ENCODE data around the gene OR11A1.
"Not testable (repeated sequence)": the region's sequence is repeated elsewhere in the genome, so short reads cannot be mapped to it uniquely, and the experiment has no call there.

Gene OR11A1

DNA sequence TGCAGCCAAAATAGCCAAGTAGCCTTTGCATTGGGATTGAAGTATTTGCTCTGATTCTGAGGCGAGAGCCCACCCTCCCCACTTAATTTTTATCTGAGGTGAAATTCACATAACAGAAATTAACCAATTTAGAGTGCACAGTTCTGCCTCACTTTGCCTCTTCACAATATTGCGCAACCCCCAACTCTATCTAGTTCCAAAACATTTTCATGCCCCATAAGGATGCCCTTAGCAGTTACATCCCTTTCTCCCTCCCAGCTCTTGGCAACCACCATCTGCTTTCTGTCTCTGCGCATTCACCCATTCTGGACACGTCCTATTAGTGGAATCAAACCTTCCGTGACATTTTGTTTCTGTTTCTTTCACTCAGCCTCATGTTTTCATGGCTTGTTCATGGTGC lies 21.9 kb upstream of the OR11A1 start:
- DNase-seq (ENCODE audit: low read depth in 2 of 2) = no peak

DNA sequence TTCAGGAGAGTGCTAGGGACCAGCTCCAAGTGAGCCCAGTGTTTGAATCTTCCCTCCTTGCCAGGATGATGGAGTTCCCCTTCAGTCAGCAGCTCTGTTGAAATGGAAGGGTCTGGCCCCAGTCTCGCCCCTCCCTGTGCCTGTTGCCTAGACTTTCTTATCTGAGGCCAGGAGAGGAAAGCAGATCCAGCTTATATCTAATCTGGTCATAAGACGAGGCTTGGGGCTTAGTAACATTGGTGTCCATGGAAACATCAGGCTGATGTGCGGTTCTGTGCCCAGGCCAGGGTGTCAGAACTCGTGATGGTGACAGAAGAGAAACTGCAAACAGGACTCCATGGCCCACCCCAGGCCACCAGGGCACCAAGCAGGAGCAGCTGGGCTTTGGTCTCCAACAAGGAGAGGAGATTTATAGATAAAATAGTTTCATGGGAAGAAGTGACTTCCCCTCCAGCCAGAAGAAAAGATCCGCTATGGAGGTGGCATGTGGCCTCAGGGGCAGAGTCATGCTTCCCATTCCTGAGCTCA lies 21.1 kb upstream of the OR11A1 start:
- no peak for DNase-seq (ENCODE audit: low read depth in 2 of 2)

DNA sequence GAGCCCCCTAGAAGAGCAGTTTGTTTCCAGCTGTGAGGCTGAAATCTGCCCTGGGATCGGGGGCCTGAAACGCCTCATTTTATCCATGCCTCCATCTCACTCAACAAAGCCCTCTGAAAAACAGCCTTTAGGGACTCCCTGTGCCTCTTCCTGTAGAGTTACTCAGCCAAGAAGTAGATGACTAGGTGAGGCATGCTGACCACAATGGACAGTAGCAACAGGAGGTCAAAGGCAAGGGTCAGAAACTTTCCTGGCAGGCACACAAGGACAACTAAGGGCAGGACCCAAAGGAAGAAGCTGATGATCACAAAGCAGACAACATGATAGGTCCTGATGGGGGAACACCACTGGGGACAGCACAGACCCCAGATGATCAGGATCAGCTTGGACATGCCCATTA lies 18.1 kb upstream of the OR11A1 start:
- no peak for DNase-seq (ENCODE audit: low read depth in 2 of 2)

DNA sequence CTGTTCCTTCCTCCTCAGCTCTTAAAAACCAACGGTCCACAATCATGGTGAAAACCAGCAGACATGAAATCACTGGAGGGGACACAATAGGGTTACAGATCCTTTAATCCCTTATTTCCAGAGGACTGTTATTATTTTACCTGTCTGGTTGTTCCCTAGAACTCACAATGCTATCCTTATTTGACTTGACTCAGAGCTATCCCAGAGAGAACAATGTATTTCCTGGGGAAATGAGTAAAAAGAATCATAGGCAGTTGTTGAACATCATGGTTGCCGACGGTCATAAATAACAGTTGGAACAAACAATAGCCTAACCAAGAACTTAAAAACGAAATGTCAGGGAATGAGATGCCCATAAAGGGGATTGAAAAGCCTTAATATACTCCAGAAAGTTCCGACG lies 9.4 kb upstream of the OR11A1 start:
- DNase-seq (ENCODE audit: low read depth in 2 of 2) = no peak

DNA sequence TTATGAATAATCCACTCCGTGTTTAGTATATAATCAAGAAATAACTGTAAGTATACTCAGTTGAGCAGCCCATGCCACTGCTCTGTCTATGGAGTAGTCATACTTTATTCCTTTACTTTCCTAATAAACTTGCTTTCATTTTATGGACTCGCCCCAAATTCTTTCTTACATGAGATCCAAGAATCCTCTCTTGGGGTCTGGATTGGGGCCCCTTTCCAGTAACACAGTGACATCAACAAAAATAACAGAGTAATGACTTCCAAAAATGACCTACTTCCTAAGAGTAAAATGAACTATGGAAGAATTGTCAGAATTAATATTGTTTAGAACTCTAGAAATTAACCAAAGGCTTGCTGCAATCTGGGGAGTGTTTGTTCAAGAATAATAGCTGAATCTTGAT lies 8.9 kb upstream of the OR11A1 start:
- no peak for DNase-seq (ENCODE audit: low read depth in 2 of 2)

DNA sequence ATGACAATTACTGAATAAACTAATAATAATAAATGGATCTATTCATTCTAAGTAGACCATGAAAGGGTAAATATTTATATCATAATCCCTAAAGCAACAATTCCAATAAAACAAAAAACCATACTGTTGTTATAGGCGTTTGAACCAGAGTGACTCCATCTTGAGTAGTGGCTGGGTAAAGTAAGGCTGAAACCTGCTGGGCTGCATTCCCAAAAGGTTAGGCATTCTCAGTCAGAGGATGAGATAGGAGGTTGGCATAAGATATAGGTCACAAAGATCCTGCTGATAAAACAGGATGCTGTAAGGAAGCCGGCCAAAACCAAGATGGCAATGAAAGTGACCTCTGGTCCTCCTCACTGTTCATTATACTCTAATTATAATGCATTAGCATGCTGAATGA lies 8.4 kb upstream of the OR11A1 start:
- no peak for DNase-seq (ENCODE audit: low read depth in 2 of 2)

DNA sequence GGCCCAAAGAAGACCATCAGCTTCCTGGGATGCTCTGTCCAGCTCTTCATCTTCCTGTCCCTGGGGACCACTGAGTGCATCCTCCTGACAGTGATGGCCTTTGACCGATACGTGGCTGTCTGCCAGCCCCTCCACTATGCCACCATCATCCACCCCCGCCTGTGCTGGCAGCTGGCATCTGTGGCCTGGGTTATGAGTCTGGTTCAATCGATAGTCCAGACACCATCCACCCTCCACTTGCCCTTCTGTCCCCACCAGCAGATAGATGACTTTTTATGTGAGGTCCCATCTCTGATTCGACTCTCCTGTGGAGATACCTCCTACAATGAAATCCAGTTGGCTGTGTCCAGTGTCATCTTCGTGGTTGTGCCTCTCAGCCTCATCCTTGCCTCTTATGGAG lies 5.2 kb upstream of the OR11A1 start:
- DNase-seq (ENCODE audit: low read depth in 2 of 2) = no peak

DNA sequence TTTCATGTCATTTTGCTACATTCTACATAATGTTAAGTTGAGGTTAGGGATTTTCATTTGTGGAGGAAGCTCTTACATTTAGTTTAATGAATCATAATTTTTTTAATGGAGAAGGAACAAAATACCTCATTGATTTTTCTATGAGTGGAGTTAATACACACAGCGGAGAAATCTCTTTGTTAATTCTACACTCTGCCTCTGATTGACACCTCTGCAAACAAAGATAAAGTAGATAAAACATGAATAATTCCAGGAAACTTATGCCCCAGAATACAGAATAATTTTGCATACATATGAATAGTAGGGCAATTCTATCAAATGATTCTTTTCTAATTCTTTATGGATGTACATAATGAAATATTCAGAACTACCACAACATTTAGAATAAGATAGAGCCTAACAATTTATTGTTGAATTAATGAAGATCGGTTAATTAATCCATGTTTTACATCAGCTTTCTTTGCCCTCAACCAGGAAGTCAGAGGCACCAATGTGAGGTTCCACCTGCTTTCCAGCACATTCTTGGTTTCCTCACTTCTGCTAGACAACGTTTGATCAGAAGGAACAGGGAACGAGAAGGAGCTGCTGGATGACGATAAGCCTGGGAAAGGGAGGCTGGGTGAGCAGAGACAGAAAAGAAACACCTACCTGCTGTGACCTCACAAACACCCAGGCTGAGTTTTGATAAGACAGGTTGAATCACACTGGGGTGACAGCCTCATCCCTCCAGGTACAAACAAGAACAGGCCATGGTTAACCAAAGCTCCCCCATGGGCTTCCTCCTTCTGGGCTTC lies 4.3 kb upstream of the OR11A1 start:
- DNase-seq (ENCODE audit: low read depth in 2 of 2) = no peak

DNA sequence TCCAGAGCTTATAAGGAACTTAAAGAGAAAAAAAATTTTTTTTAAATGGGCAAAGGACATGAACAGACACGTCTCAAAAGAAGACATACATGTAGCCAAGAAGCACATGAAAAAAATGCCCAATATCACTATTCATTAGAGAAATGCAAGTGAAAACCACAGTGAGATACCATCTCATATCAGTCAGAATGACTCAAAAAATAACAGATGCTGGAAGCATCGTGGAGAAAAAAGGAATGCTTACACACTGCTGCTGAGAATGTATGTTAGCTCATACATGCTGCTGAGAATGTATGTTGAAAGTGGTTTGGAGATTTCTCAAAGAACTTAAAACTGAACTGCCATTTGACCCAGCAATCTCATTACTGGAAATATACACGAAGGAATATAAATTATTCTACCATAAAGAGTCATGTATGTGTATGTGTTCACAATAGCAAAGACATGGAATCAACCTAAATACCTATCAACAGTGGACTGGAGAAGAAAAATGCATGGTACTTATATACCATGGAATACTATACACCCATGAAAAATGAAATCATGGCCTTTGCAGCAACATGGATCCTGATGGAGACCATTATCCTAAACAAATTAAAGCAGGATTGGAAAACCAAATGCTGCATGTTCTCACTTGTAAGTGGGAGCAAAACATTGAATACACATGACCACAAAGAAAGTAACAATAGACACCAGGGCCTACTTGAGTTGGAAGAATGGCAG lies 5.2 kb downstream of the OR11A1 start:
- DNase-seq (ENCODE audit: low read depth in 2 of 2) = no peak

DNA sequence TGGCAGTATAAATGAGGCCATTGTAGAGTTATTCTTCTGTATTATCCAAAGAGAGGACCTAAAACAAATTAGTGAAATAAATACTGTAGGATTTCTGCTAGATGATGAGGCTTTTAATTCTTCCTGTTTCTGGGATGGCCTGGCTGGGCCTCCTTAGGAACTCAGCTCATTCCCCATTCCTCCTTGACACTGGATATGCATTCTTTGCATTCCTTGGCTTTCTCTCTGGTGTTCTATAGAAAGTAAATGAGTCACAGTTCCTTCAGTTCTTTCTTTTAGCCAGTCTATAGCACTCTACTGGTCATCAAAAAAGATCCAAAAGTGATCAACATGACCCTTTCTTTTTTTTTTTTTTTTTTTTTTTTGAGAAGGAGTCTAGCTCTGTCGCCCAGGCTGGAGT lies 9.2 kb downstream of the OR11A1 start:
- no peak for DNase-seq (ENCODE audit: low read depth in 2 of 2)

DNA sequence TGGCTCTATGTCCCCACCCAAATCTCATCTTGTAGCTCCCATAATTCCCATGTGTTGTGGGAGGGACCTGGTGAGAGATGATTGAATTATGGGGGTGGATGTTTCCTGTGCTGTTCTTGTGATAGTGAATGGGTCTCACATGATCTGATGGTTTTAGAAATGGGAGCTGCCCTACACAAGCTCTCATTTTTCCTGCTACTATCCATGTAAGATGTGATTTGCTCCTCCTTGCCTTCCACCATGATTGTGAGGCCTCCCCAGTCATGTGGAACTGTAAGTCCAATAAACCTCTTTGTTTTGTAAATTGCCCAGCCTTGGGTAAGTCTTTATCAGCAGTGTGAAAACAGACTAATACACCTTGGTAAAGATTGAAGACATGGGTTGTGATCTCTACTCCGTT lies 12.8 kb downstream of the OR11A1 start:
- not testable (repeated sequence) for DNase-seq (ENCODE audit: low read depth in 2 of 2)

DNA sequence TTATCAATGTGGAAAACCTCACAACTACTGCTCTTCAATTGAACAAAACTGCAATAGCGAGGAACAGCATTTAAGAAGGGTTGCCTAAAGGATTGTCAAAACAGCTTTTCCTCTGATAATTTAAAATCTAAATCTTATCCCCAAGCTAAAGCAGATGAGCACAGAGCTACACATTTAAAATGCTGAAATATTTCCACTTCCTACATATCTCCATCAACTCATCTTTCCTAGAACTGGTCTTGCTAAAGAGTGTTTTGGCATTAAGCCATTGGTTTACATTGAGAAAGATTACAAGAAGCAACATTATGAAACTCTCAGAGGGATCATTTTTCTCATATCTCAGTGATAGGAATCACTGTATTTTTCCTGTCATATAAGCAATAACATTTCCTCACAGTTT lies 14.2 kb downstream of the OR11A1 start:
- DNase-seq (ENCODE audit: low read depth in 2 of 2) = no peak

DNA sequence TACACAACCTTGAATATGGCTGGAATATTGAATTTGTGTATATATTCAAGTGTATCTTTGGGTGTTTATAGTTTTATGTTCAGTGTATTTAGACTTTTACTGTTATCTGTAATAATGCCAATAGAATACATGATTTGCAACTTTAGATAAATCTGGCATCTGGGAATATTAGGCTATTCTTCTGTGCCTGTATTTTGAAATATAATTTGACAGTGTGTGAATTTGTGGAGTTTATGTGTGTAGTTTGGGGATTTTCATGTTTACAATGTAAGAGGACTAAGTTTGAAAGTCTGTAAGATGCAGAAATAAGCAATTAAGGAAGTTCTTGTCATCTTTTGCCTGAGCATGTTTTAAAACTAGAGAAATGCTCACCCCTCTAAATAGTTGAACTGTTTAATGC lies 17.9 kb downstream of the OR11A1 start, which contains the start of gene OR10C1:
OR10C1 (plus strand) TSS at position 301 of the 400 bp plus-strand sequence. CDS start 710 bp downstream, outside the sequence.
- DNase-seq (ENCODE audit: low read depth in 2 of 2) = no peak

DNA sequence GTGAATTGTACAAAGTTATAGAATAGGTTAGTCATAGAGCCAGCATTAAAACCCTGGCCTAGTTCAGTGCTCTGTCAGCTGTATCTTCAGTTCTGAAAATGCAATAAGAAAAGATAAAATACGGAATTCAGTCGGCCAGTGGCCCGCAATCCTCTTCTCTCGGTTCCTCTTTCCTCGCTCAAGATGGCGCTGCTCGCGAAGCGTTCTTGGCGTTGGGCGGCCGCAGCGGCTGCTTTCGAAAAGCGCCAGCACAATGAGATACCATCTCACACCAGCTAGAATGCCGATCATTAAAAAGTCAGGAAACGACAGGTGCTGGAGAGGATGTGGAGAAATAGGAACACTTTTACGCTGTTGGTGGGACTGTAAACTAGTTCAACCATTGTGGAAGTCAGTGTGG lies 20.1 kb downstream of the OR11A1 start:
- DNase-seq (ENCODE audit: low read depth in 2 of 2) = not testable (repeated sequence)

DNA sequence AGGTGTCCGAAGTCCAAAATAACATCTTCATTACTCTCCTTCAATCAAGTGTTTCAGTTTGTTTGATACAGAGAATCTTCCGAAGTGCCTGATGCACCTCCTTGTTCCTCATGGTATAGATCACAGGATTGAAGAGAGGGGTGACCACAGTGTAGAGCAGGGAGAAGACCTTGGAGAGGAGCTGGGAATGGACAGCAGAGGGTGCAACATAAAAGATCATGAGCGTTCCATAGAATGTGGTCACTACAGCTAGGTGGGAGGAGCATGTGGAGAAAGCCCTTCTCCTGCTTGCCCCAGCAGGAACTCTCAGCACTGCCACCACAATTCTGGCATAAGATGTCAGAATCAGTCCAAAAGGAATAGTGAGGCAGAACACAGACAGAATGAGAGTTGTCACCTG lies 30.2 kb downstream of the OR11A1 start:
- no peak for DNase-seq (ENCODE audit: low read depth in 2 of 2)

DNA sequence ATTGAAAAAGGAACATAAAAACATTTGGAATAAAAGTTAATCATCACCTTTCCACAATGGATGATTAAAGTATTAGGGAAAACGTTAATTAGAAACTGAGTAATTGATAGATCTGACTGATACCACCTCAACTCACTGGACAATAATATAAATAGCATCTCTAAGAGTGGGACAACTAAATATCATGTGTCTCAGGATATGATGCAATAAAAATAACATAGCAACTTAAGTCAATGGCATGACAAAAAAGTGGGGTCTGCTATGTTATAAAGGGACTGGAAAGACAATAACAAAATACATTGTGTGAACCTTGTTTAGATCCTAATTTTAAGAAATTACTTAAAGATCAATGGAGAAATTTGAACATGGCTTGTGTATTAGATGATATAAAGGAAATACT lies 31.8 kb downstream of the OR11A1 start:
- no peak for DNase-seq (ENCODE audit: low read depth in 2 of 2)

DNA sequence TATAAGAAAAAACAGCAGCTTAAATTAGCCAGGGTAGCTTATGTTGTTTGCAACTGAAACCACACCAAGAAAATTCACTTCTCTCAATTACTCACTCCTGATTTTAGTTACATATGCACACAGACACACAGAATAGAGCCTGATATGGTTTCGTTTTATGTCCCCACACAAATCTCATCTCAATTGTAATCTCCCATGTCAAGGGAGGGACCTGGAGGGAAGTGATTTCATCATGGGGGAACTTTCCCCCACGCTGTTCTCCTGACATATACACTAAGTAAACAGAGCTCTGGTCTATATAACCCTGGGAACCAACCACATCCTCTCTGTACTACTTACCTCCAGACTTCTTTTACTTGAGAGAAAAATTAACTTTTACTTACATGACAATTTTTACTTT lies 32.3 kb downstream of the OR11A1 start:
- no peak for DNase-seq (ENCODE audit: low read depth in 2 of 2)

DNA sequence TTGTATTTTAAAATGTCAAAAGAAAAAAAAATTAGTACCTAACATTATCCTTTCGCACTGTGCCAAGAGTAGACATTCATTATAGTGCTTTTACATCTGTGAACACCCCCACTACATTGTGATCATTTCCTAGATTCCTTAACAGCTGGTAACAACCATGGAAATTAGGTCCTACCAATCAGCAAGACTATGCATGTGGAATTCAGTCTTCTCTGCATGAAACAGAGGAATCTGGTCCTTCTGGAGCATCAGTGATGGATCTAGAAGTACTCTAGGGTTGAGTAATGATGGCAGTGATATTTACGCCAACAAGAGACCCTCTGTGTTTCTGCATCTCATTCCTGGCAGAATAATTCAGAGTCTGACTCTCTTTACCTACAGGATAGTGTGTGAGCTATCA lies 32.7 kb downstream of the OR11A1 start:
- DNase-seq (ENCODE audit: low read depth in 2 of 2) = no peak

DNA sequence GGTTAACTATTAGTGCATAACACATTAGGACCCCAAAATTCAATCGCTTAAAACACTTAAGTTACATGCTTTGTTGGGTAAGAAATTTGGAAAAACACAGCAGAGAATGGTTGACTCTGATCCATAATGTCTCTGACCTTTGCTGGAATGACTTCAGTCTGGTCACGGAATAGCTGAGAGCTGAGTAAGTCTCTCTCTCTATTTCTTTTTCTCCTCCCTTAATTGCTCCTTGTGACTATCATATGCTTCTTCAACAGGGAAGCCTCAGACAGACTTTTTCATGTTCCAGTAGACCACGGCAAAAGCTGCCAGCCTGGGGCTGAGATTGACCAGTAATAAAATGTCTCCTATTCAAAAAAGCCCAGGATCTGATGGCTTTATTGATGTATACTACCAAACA lies 37.4 kb downstream of the OR11A1 start:
- DNase-seq (ENCODE audit: low read depth in 2 of 2) = no peak

DNA sequence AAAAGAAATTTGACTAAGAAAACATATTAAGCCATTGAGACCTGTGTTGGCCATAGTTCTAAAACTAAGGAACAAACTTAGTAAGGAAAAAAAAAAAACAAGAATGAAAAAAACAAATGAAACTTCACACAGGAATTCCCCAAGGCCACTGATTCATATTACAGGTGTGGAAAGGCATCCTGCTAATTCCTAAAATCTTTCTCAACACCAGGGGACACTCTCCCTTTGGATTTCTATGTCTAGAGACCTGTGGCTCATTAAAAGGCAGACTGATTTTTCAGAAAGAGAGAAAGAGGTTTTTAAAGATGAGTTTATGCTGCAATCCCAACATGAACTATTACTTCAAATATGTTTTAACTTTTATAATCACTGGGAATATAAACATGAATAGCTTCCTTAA lies 42.3 kb downstream of the OR11A1 start, which contains the start of gene OR12D1:
OR12D1 (plus strand) TSS at position 341 of the 400 bp plus-strand sequence.
- no peak for DNase-seq (ENCODE audit: low read depth in 2 of 2)

DNA sequence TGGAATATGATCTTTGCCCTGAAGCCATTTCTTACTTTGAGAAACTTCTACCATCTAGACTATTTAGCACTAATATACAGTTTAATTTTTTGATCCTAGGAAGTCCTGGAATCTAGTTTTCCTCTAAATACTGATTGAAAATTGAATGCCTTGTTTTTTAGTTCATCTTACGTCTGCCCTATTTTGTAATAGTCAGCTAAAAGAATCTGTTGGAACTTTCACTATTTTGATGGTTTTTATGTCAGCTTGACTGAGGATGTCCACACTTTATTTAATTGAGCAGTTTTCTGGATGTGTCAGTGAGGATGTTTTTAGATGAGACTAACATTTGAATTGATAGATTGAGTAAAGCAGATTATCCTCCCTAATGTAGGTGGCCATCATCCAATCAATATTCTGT lies 53.1 kb downstream of the OR11A1 start:
- DNase-seq (ENCODE audit: low read depth in 2 of 2) = no peak

DNA sequence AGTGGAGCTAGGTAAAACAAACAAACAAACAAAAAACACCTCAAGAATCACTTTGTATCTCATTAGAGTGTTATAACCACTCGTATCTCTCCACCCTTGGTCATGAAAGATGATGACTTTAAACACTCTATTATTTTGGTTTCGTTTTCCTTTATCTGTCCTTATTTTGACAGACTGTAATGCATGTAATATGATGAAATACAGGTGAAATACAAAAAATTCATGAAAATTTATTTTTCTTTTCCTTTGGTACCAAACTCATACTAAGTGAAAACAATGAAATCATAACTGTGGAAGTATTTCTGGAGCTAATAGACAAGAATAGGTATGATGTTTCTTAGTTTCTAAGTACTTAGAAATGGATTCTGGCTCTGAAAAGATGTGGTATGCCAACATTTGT lies 57.3 kb downstream of the OR11A1 start:
- no peak for DNase-seq (ENCODE audit: low read depth in 2 of 2)

DNA sequence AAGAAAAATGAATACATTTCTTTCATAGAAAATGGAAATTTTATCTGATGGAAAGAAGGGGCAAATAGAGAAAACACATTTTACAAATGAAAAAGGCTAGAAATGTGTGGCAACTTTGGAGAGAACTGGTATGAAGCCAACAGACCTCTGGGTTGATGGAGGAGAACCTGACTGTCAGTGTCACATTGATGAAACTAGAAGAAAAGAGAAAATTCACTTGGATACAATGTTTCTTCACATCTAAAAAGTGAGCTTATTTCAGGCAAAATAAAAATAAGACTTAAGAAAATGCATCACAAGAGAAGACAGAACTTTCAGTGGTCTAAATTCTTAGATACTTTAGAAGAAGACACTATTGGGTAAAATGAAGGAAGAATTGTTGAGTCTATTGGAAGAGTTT lies 61.5 kb downstream of the OR11A1 start, which contains the start of gene OR12D2:
OR12D2 (plus strand) TSS at position 301 of the 400 bp plus-strand sequence. CDS start 1,069 bp downstream, outside the sequence.
- DNase-seq (ENCODE audit: low read depth in 2 of 2) = no peak
